ENCODE results near the gene KANSL1.

- no peak for TF ChIP-seq CTCF (IDR thresholded peaks at IDR 0.05)
- TF ChIP-seq POLR2A (IDR thresholded peaks at IDR 0.05), result no peak
Measured at GRCh38 chr17:46118964-46119363, 74.3 kb downstream of the KANSL1 start.
